GM12892 (cell line): ENCODE measurements around the gene IVNS1ABP.

ENCODE experiments used
- POLR2A ChIP-seq: IDR thresholded peaks from 2 replicates; pipeline ENCODE4 v1.6.1; 2011; ENCODE audit warnings: low read depth, low read length, control low read depth
- TAF1 ChIP-seq: IDR thresholded peaks from 2 replicates; pipeline ENCODE4 v1.6.1; 2011; ENCODE audit warnings: low read depth, mild to moderate bottlenecking, control low read depth, low read length, borderline replicate concordance

GRCh38 chr1:185338719-185339622, 21.9 kb upstream of the IVNS1ABP start:
- no peak for TF ChIP-seq POLR2A
- no peak for TF ChIP-seq TAF1
